Measurements from ENCODE around the gene DISC1. TPM values are rescaled to one million over a fixed set of nuclear protein-coding genes. Genes with fewer than 3 reads are reported as not detected.

Gene DISC1
- polyA plus RNA-seq, 3 donors, result 5.5 to 14.7 (median 5.8) TPM

GRCh38 chr1:231594123-231594522 lies 32.5 kb upstream of the DISC1 start:
- Histone ChIP-seq H3K27me3 (ENCODE audit: control insufficient read depth in 2 of 2, insufficient read depth in 2 of 2, low read length in 2 of 2) (no peaks in the 10 kb centered on the region), H3K9me3 (replicated peaks in 1 of 2; ENCODE audit: control insufficient read depth in 1 of 2, insufficient read depth in 1 of 2, low read length in 2 of 2) (no peaks in the 10 kb centered on the region), H3K4me1 (ENCODE audit: control insufficient read depth in 1 of 2, insufficient read depth in 2 of 2, low read length in 2 of 2) (peaks cover 16 to 19% of the 10 kb centered on the region in 2 donors), H3K27ac (ENCODE audit: low read depth in 1 of 2, low read length in 2 of 2) (no peak overlapping the region), H3K36me3 (replicated peaks in 1 of 2; ENCODE audit: control insufficient read depth in 1 of 2, insufficient read depth in 2 of 2, low read length in 2 of 2) (no peaks in the 10 kb centered on the region), H3K79me2 (ENCODE audit: insufficient read depth, low read length) (no peaks in the 10 kb centered on the region), H2AFZ (ENCODE audit: insufficient read depth, low read depth, low read length, poor library complexity, severe bottlenecking) (no peak overlapping the region), H3K4me3 (replicated peaks in 1 of 3; ENCODE audit: low read depth in 2 of 3, low read length in 3 of 3) (no peak overlapping the region), H3K4me2 (replicated peaks; ENCODE audit: extremely low read depth, low read length, poor library complexity, severe bottlenecking) (no peak overlapping the region), H4K20me1 (ENCODE audit: insufficient read depth, low read length) (no peaks in the 10 kb centered on the region), H3K9ac (ENCODE audit: insufficient read depth, low read length, poor library complexity, severe bottlenecking) (no peak overlapping the region)
- no peak for DNase-seq
- Mint-ChIP-seq H3K36me3 (no peaks in the 10 kb centered on the region), H3K27ac (peak overlapping the region in 1 of 7 donors; percentile 66), H3K4me3 (no peak overlapping the region), H3K27me3 (ENCODE audit: low read depth in 3 of 3) (peaks cover 0 to 2% (median 0%) of the 10 kb centered on the region in 3 donors), H3K4me1 (peaks cover 19% of the 10 kb centered on the region), H3K9me3 (peaks cover 0 to 3% (median 0%) of the 10 kb centered on the region in 7 donors)
- whole genome bisulfite sequencing (ENCODE audit: insufficient coverage), result no CpG with 5 or more reads among the region's 2 CpGs
- TF ChIP-seq, protein P1, sequence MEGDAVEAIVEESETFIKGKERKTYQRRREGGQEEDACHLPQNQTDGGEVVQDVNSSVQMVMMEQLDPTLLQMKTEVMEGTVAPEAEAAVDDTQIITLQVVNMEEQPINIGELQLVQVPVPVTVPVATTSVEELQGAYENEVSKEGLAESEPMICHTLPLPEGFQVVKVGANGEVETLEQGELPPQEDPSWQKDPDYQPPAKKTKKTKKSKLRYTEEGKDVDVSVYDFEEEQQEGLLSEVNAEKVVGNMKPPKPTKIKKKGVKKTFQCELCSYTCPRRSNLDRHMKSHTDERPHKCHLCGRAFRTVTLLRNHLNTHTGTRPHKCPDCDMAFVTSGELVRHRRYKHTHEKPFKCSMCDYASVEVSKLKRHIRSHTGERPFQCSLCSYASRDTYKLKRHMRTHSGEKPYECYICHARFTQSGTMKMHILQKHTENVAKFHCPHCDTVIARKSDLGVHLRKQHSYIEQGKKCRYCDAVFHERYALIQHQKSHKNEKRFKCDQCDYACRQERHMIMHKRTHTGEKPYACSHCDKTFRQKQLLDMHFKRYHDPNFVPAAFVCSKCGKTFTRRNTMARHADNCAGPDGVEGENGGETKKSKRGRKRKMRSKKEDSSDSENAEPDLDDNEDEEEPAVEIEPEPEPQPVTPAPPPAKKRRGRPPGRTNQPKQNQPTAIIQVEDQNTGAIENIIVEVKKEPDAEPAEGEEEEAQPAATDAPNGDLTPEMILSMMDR (IDR thresholded peaks at IDR 0.05), result no peak
- intact Hi-C loops (cut with micrococcal nuclease), result loop anchor here (5.0 kb wide), 1 partner anchor 237 kb away; no protein-coding TSS in a partner anchor

- Histone ChIP-seq H3K4me1 (ENCODE audit: control insufficient read depth in 1 of 2, insufficient read depth in 2 of 2, low read length in 2 of 2) (peaks cover 16 to 19% of the 10 kb centered on the region in 2 donors), H3K36me3 (replicated peaks in 1 of 2; ENCODE audit: control insufficient read depth in 1 of 2, insufficient read depth in 2 of 2, low read length in 2 of 2) (no peaks in the 10 kb centered on the region), H3K27ac (ENCODE audit: low read depth in 1 of 2, low read length in 2 of 2) (no peak overlapping the region), H3K4me3 (replicated peaks in 1 of 3; ENCODE audit: low read depth in 2 of 3, low read length in 3 of 3) (no peak overlapping the region), H3K79me2 (ENCODE audit: insufficient read depth, low read length) (no peaks in the 10 kb centered on the region), H2AFZ (ENCODE audit: insufficient read depth, low read depth, low read length, poor library complexity, severe bottlenecking) (no peak overlapping the region), H4K20me1 (ENCODE audit: insufficient read depth, low read length) (no peaks in the 10 kb centered on the region), H3K4me2 (replicated peaks; ENCODE audit: extremely low read depth, low read length, poor library complexity, severe bottlenecking) (no peak overlapping the region), H3K27me3 (ENCODE audit: control insufficient read depth in 2 of 2, insufficient read depth in 2 of 2, low read length in 2 of 2) (no peaks in the 10 kb centered on the region), H3K9me3 (replicated peaks in 1 of 2; ENCODE audit: control insufficient read depth in 1 of 2, insufficient read depth in 1 of 2, low read length in 2 of 2) (no peaks in the 10 kb centered on the region), H3K9ac (ENCODE audit: insufficient read depth, low read length, poor library complexity, severe bottlenecking) (no peak overlapping the region)
- Mint-ChIP-seq H3K4me3 (no peak overlapping the region), H3K27ac (peak overlapping the region in 1 of 7 donors; percentile 63), H3K27me3 (ENCODE audit: low read depth in 3 of 3) (peaks cover 0 to 2% (median 0%) of the 10 kb centered on the region in 3 donors), H3K4me1 (peaks cover 19% of the 10 kb centered on the region), H3K9me3 (peaks cover 0 to 3% (median 0%) of the 10 kb centered on the region in 7 donors), H3K36me3 (no peaks in the 10 kb centered on the region)
- TF ChIP-seq, protein P1 (IDR thresholded peaks at IDR 0.05), result no peak
- DNase-seq, result no peak
- intact Hi-C loops (cut with micrococcal nuclease), result loop anchor here (5.0 kb wide), 1 partner anchor 237 kb away; no protein-coding TSS in a partner anchor
- no CpG with 5 or more reads among the region's 4 CpGs for WGBS (ENCODE audit: insufficient coverage)
These were observed 31.8 kb upstream of the DISC1 start for GRCh38 chr1:231594749-231595148.

All from CD14-positive monocyte (primary cell).